ENCODE data around the gene CHGA. TPM values are rescaled to one million over a fixed set of nuclear protein-coding genes. Genes with fewer than 3 reads are reported as not detected.

The CHGA gene
- total RNA-seq (2021; fragmentation: NEBNext Ultra II Directional; extraction: Animal tissue kit (Norgen Biotek cat#: 25700)): 15.7 and 17.5 TPM in 2 replicates
- 18.2 and 28.2 TPM in 2 replicates for polyA plus RNA-seq (2011; rRNA removed)
- 15.5 TPM for polyA plus RNA-seq (2011; cell fraction: cytosol; rRNA removed)
- polyA plus RNA-seq (2011; cell fraction: nucleus; rRNA removed): 18.4 TPM
- polyA plus RNA-seq (2012, experiment 1 of 2): 32.9 to 51.4 TPM (median 48.8 TPM) in 4 replicates
- 27.8 TPM for polyA plus RNA-seq (2012, experiment 2 of 2)
- 29.9 TPM for polyA plus RNA-seq (2013, experiment 1 of 2)
- polyA plus RNA-seq (2013, experiment 2 of 2): 31.5 TPM
- 5.2 and 9.3 TPM in 2 replicates for polyA minus RNA-seq (2011; rRNA and poly(A)+ RNA removed)
- polyA minus RNA-seq (2011; cell fraction: cytosol; rRNA and poly(A)+ RNA removed): 16.6 TPM
- polyA minus RNA-seq (2011; cell fraction: nucleus; rRNA and poly(A)+ RNA removed): 6.9 TPM
- long read RNA-seq, experiment 1, partial matches to known transcripts: 15 of 18 reads
- long read RNA-seq, experiment 1, other reads (novel, unspliced or antisense): 2 of 18 reads
- long read RNA-seq, experiment 2, partial matches to known transcripts: 2 of 2 reads
- long read RNA-seq, experiment 2, other reads (novel, unspliced or antisense): 0 of 2 reads

GRCh38 chr14:92922883-92923743 is at the start of gene CHGA:
CHGA (plus strand) TSS chr14:92923150; CDS start chr14:92923360, 210 bp downstream.
- Histone ChIP-seq H3K79me1 (ENCODE audit: low read depth, low read length) (no peaks in the 10 kb centered on the region), H3K4me2 (ENCODE audit: insufficient read depth in 1 of 2, low read depth in 2 of 2, low read length in 2 of 2) (peak within 1 kb of the TSS; percentile 47 to 95), H3K23me2 (ENCODE audit: low read depth, low read length) (peaks cover 13% of the 10 kb centered on the region; the same call in 1 of the 2 replicates), H3K4ac (replicated peaks; ENCODE audit: insufficient read length, low read depth, low read length) (no peak within 1 kb of the TSS), H3K4me1 (replicated peaks in 1 of 4; ENCODE audit: control insufficient read depth in 3 of 4, insufficient read depth in 4 of 4, low read length in 3 of 4) (peaks cover 0 to 15% (median 4%) of the 10 kb centered on the region in 4 experiments; a peak in 4 of 7 replicates), H2BK20ac (ENCODE audit: low read length) (no peak within 1 kb of the TSS), H3K9ac (replicated peaks in 1 of 4; ENCODE audit: extremely low read depth in 1 of 4, low read depth in 3 of 4, low read length in 3 of 4) (peak within 1 kb of the TSS in 1 of 4 experiments; percentile 0; a peak in 1 of 7 replicates), H3K9me3 (ENCODE audit: insufficient read depth in 2 of 2, low read depth in 1 of 2, low read length in 1 of 2) (no peaks in the 10 kb centered on the region), H2AFZ (ENCODE audit: low read length) (peak within 1 kb of the TSS; percentile 97; the same call in 1 of the 2 replicates), H2BK15ac (ENCODE audit: low read length) (no peak within 1 kb of the TSS), H3K23ac (ENCODE audit: insufficient read length) (no peak within 1 kb of the TSS), H4K20me1 (replicated peaks in 1 of 2; ENCODE audit: control insufficient read depth in 1 of 2, insufficient read depth in 2 of 2, low read length in 2 of 2) (peaks cover 0 to 3% of the 10 kb centered on the region in 2 experiments), H3K14ac (ENCODE audit: insufficient read length) (no peak within 1 kb of the TSS), H3K36me3 (ENCODE audit: control insufficient read depth in 2 of 4, insufficient read depth in 4 of 4, low read length in 3 of 4) (no peaks in the 10 kb centered on the region), H4K91ac (replicated peaks; ENCODE audit: insufficient read length, low read length) (peak within 1 kb of the TSS; percentile 48), H3K27ac (ENCODE audit: low read depth, low read length) (no peak within 1 kb of the TSS), H3K27me3 (replicated peaks in 1 of 4; ENCODE audit: control insufficient read depth in 3 of 4, extremely low read depth in 1 of 4, insufficient read depth in 3 of 4, low read length in 3 of 4) (peaks cover 0 to 7% (median 2%) of the 10 kb centered on the region in 4 experiments; a peak in 3 of 7 replicates), H4K5ac (ENCODE audit: insufficient read length, low read depth, low read length) (peak within 1 kb of the TSS; percentile 74), H3K56ac (replicated peaks; ENCODE audit: insufficient read length, low read depth, low read length) (no peak within 1 kb of the TSS), H3K18ac (ENCODE audit: extremely low read depth, low read length) (peak within 1 kb of the TSS; percentile 48; the same call in 1 of the 2 replicates), H2BK12ac (ENCODE audit: low read depth, low read length) (peak within 1 kb of the TSS; percentile 87; the same call in 1 of the 2 replicates), H4K8ac (ENCODE audit: extremely low read depth, insufficient read depth, low read length) (peak within 1 kb of the TSS; percentile 72; the same call in 1 of the 2 replicates), H2BK5ac (ENCODE audit: low read depth, low read length) (no peak within 1 kb of the TSS; the same call in 1 of the 2 replicates), H2AK5ac (ENCODE audit: low read depth, low read length) (no peak within 1 kb of the TSS), H2BK120ac (replicated peaks; ENCODE audit: low read depth, low read length) (no peak within 1 kb of the TSS), H3K4me3 (ENCODE audit: extremely low read depth in 1 of 4, insufficient read depth in 2 of 4, low read depth in 3 of 4, low read length in 4 of 4) (peak within 1 kb of the TSS; percentile 36 to 79 (median 68)), H3K79me2 (ENCODE audit: control insufficient read depth in 1 of 2, insufficient read depth in 2 of 2, low read length in 2 of 2) (no peaks in the 10 kb centered on the region)
- POLR2A ChIA-PET (ENCODE audit: partially characterized antibody): interaction anchor here (0.7 to 1.9 kb wide), 6 partner anchors 9 to 174 kb away, joined by 3 to 10 read pairs (median 4); no protein-coding TSS in a partner anchor
- CTCF ChIA-PET (ENCODE audit: partially characterized antibody): interaction anchor here (0.8 to 1.2 kb wide), 2 partner anchors 11 to 209 kb away, joined by 3 read pairs; no protein-coding TSS in a partner anchor
- WGBS, 2 experiments (ENCODE audit: extremely low coverage in 1 of 2, insufficient coverage in 1 of 2, insufficient read length in 1 of 2, insufficient replicate concordance in 2 of 2, low coverage in 1 of 2, low lambda C conversion rate in 2 of 2, missing lambda C conversion rate in 1 of 2): 3% methylated on average over 45 of the region's 86 CpGs; no CpG with 5 or more reads in 1 of the 2 experiments
- DNase-seq (ENCODE audit: low read depth in 1 of 2, low spot score in 2 of 2) (peak; percentile 31 to 94), FAIRE-seq (no peak)
- TF ChIP-seq SP4 (IDR thresholded peaks at IDR 0.05; ENCODE audit: low read length) (no peak), ZNF274 (IDR thresholded peaks at IDR 0.05; ENCODE audit: borderline replicate concordance, extremely low read depth, low read length) (no peak), BCL11A (IDR thresholded peaks at IDR 0.05; ENCODE audit: low read depth in 2 of 2, low read length in 2 of 2) (no peak), E2F6 (IDR thresholded peaks at IDR 0.05) (peak; percentile 46; the same call in 1 of the 2 replicates), MAFK (IDR thresholded peaks at IDR 0.05; ENCODE audit: low read depth, low read length) (no peak), RFX5 (IDR thresholded peaks at IDR 0.05; ENCODE audit: borderline replicate concordance, low read depth, low read length) (no peak), POLR2A (IDR thresholded peaks at IDR 0.05; ENCODE audit: control extremely low read depth in 1 of 2, low read depth in 2 of 2, low read length in 2 of 2) (peak in 1 of 2 experiments; percentile 79; a peak in 2 of 3 replicates), NRF1 (IDR thresholded peaks at IDR 0.05; ENCODE audit: low read depth, low read length) (no peak)

Measured in H1 (cell line).